ENCODE data around the gene NEK4.

The NEK4 gene

GRCh38 chr3:52770496-52771333, at the start of gene NEK4:
TSS of gene NEK4 (minus strand) at chr3:52770940. CDS start at chr3:52770746, 194 bp downstream.
- Mint-ChIP-seq H3K27me3 (ENCODE audit: low read depth) (no peaks in the 10 kb centered on the region), H3K36me3 (ENCODE audit: low read depth) (peaks cover 12% of the 10 kb centered on the region), H3K27ac (peak within 1 kb of the TSS; percentile 86 to 98 (median 97)), H3K9me3 (no peaks in the 10 kb centered on the region), H3K4me3 (peak within 1 kb of the TSS; percentile 86 to 99 (median 93)), H3K4me1 (peaks cover 9% of the 10 kb centered on the region)
- no peak for TF ChIP-seq CTCF (IDR thresholded peaks at IDR 0.05; ENCODE audit: unreplicated experiment in 3 of 3)

- Mint-ChIP-seq H3K27me3 (ENCODE audit: low read depth) (no peaks in the 10 kb centered on the region), H3K9me3 (no peaks in the 10 kb centered on the region), H3K4me3 (no peak overlapping the region), H3K27ac (no peak overlapping the region), H3K4me1 (no peaks in the 10 kb centered on the region), H3K36me3 (ENCODE audit: low read depth) (no peaks in the 10 kb centered on the region)
- no peak for TF ChIP-seq CTCF (IDR thresholded peaks at IDR 0.05; ENCODE audit: unreplicated experiment in 3 of 3)
Observed at GRCh38 chr3:52819936-52820335, 49.2 kb upstream of the NEK4 start.

GRCh38 chr3:52817860-52818259, 47.1 kb upstream of the NEK4 start:
- no peaks in the 10 kb centered on the region for H3K9me3 Mint-ChIP-seq

GRCh38 chr3:52817221-52817620, 46.5 kb upstream of the NEK4 start:
- Mint-ChIP-seq H3K27me3 (ENCODE audit: low read depth) (no peaks in the 10 kb centered on the region), H3K4me3 (no peak overlapping the region)

More at GRCh38 chr3:52817860-52818259, 47.1 kb upstream of the NEK4 start:
- TF ChIP-seq CTCF (IDR thresholded peaks at IDR 0.05; ENCODE audit: unreplicated experiment in 3 of 3): no peak
- H3K4me3 Mint-ChIP-seq: no peak overlapping the region
- no peaks in the 10 kb centered on the region for H3K36me3 Mint-ChIP-seq (ENCODE audit: low read depth)
- no peaks in the 10 kb centered on the region for H3K27me3 Mint-ChIP-seq (ENCODE audit: low read depth)
- no peak overlapping the region for H3K27ac Mint-ChIP-seq
- H3K4me1 Mint-ChIP-seq: no peaks in the 10 kb centered on the region

GRCh38 chr3:52816654-52817053, 45.9 kb upstream of the NEK4 start:
- Mint-ChIP-seq H3K27me3 (ENCODE audit: low read depth) (no peaks in the 10 kb centered on the region), H3K4me1 (no peaks in the 10 kb centered on the region), H3K36me3 (ENCODE audit: low read depth) (no peaks in the 10 kb centered on the region), H3K4me3 (no peak overlapping the region), H3K9me3 (no peaks in the 10 kb centered on the region), H3K27ac (no peak overlapping the region)
- no peak for TF ChIP-seq CTCF (IDR thresholded peaks at IDR 0.05; ENCODE audit: unreplicated experiment in 3 of 3)

More at GRCh38 chr3:52817221-52817620, 46.5 kb upstream of the NEK4 start:
- no peaks in the 10 kb centered on the region for H3K4me1 Mint-ChIP-seq
- H3K36me3 Mint-ChIP-seq (ENCODE audit: low read depth): no peaks in the 10 kb centered on the region
- no peaks in the 10 kb centered on the region for H3K9me3 Mint-ChIP-seq
- TF ChIP-seq CTCF (IDR thresholded peaks at IDR 0.05; ENCODE audit: unreplicated experiment in 3 of 3): no peak
- no peak overlapping the region for H3K27ac Mint-ChIP-seq

GRCh38 chr3:52816199-52816598, 45.5 kb upstream of the NEK4 start:
- Mint-ChIP-seq H3K36me3 (ENCODE audit: low read depth) (no peaks in the 10 kb centered on the region), H3K27ac (no peak overlapping the region), H3K4me1 (no peaks in the 10 kb centered on the region), H3K27me3 (ENCODE audit: low read depth) (no peaks in the 10 kb centered on the region), H3K9me3 (no peaks in the 10 kb centered on the region), H3K4me3 (no peak overlapping the region)
- TF ChIP-seq CTCF (IDR thresholded peaks at IDR 0.05; ENCODE audit: unreplicated experiment in 3 of 3): no peak

Measured in nephron (organoid).